GM21825 (cell line): Measurements from ENCODE around the gene ERF.

Source experiments
- ATAC-seq: cut with Tn5 transposase; IDR thresholded peaks from one replicate; pipeline ENCODE4 v1.9.1; 2021; ENCODE audit warnings: mild to moderate bottlenecking, moderate library complexity; ENCODE audit not compliant: unreplicated experiment

ERF gene

GRCh38 chr19:42254089-42254849 is 659 bp downstream of the ERF start:
- ATAC-seq, result no peak

GRCh38 chr19:42253245-42254088 is 1.5 kb downstream of the ERF start:
- no peak for ATAC-seq

GRCh38 chr19:42252365-42253244 is 2.3 kb downstream of the ERF start:
- no peak for ATAC-seq

- ATAC-seq, result no peak
Observed at GRCh38 chr19:42251572-42252358, 3.2 kb downstream of the ERF start.

GRCh38 chr19:42250666-42251531 is 4.0 kb downstream of the ERF start:
- no peak for ATAC-seq

GRCh38 chr19:42250183-42250665 is 4.7 kb downstream of the ERF start:
- no peak for ATAC-seq

- ATAC-seq, result no peak
Observed at GRCh38 chr19:42249769-42250168, 5.2 kb downstream of the ERF start.

GRCh38 chr19:42249149-42249750 is 5.7 kb downstream of the ERF start:
- no peak for ATAC-seq

GRCh38 chr19:42248270-42249148 is 6.4 kb downstream of the ERF start:
- no peak for ATAC-seq

- ATAC-seq, result no peak
Observed at GRCh38 chr19:42247640-42248199, 7.2 kb downstream of the ERF start.

GRCh38 chr19:42246922-42247639 is 7.8 kb downstream of the ERF start:
- no peak for ATAC-seq

- no peak for ATAC-seq
Observed at GRCh38 chr19:42246143-42246921, 8.6 kb downstream of the ERF start.

- ATAC-seq, result no peak
Observed at GRCh38 chr19:42245231-42245630, 9.7 kb downstream of the ERF start.

GRCh38 chr19:42244347-42245220 is 10.3 kb downstream of the ERF start:
- ATAC-seq, result peak; percentile 33
